Measurements from ENCODE around the gene IPPK.

IPPK gene

DNA sequence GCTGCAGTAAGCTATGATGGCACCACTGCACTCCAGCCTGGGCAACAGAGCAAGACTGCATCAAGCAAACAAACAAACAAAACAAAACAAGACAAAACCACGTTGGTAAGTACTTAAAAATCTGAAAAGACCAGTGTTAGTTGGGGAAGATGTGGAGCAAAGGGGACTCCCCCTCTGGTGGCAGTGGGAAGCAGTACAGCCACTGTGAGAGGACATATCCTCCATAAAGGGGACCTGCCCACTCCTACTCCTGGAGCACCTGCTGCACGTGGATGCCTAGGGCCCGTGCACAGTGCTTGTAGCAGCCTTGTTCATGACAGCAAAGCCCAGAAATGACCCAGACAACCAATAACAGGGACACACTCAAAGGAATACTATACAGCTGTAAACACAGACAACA lies 17.0 kb upstream of the IPPK start:
- DNase-seq = no peak

DNA sequence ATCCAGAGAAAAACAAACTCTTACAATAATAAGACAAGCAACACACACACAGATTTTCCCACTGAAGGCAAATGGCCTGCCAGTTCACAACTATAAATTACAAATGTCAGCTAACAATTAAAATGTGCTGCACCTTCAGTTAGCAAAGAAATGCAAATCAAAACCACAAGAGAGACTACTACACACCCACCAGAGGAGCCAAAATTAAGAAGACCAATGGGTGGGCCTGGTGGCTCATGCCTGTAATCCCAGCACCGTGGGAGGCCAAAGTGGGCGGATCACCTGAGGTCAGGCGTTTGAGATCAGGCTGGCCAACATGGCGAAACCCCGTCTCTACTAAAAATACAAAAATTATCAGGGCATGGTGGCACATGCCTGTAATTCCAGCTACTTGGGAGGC lies 15.1 kb upstream of the IPPK start:
- no peak for DNase-seq

- no peak for DNase-seq
These were observed 12.3 kb upstream of the IPPK start for GRCh38 chr9:92682269-92682668.

DNA sequence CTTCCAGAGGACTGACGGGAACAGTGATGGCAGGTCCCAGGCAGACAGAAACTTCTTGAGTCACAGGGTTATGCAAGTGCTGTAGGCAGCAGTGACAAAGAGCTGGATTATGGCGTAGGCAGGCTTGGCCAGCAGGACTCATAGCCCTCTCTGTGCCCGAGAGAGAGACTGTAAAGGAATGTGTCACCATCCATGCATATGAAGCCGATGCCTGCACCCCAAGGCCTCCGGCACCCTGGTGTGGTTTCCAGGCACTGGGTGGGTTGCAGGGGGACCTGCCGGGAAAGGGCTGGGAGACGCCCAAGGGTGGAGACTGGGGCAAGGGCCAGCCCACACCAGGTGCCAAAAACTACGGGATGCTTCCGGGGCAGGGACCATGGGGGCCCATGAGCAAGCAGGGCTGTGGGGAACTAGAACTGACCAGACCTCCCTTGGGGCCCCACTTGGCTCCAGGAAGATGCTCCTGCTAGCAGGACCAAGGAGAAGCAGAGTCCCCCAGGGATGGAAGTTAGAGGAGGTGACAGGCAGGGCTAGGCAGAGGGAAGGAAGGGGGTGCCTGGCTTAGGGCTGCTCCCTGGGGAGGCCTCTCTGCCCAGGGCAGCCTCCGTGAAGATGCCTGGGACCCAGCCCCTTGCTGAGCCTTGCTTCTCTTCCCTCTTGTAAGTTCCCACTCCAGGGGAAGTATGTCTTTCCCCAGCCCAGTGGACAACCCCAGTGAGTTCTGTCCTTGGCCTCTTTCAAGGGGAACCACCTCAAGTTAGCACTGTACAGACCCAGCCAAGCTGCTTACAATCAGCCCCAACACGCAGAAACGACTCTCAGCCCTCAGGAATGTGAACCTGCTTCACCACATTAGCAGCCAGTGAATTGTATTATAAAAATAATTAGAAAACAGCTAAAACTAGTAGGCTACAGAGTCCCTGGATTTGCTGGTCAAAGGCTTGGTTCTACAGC lies 10.5 kb upstream of the IPPK start:
- DNase-seq = no peak

DNA sequence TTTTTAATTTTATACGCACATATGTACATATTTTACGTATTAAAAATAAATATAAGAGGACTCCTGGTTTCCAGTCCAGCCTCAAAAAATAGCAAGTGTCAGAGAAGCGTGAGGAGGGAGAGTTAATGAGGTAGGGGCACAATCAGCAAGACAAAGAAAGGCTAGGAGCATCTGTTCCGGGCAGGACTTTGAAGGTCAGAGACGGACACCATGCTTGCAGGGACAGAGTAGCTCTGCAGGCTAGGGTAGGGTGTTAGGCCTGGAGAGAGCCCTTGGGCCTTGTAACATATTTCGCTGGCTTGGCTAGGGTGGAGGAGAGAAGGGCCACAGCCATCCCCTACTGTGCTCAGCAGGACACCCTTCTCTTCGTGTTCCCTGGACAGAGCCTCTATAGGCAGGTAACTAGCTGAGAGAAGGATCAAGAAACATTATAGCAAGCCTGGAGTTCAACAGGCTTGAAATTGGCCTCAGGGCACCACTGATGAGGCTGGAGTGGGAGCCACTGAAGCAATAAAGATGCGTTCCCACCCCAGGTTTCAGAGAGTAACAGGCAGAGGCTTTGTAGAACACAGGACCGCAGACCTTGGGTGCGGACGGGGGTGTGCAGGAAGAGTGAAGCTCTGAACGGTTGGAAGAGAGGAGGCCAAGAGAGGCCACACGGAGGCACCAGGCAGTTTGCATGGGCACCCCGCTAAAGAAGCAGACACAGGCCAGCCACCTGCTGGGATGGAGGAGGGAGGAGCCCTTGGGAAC lies 9.7 kb upstream of the IPPK start:
- no peak for DNase-seq

GRCh38 chr9:92671323-92671722 lies 1.4 kb upstream of the IPPK start:
- DNase-seq = no peak

DNA sequence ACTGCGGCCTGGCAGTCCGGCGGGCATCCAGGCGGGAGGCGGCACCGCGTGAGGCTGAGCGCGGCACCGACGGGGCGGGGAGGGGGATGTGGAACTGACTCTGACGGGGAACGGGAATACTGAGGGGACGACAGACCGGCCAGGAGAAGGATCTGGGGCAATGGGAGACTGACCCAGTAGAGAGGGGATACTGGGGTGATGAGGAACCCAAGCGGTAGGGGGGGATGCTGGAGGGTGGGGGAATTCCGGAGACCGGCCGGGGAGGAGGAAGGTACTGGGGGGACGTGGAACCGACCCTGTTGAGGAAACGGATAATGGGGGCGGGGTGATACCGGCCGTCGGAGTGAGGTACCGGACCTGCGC lies 423 bp downstream of the IPPK start:
- DNase-seq = peak; percentile 7

- no peak for DNase-seq
These were observed 995 bp downstream of the IPPK start for GRCh38 chr9:92668746-92669526.

DNA sequence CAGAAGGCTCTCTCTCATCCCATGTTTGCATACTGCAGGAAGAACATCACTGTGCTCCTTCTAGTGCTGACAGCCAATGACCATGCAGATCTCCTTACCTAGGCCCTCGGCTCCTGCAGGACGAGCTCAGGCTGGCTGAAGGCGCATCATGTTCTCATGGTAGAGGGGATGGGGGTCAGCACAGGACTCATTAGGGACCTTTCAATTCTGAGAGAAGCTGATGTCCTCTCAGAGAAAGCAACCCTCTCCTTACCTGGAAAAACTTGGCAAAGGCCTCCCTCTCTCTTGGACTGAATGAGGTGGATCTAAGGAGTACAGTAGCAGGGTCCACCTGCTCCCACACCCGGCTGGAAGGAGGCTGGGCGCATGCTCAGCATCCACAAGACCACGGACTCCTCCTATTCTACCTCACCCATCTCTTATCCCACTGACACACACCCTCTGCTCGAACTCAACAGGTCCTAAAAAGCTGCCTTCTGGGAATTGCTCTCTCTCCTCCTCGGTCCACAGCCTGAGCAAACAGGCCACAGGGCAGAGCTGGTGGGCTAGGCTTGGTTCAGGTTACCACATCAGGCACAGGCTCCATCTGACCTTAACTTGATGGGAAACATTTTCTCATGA lies 2.9 kb downstream of the IPPK start:
- DNase-seq = no peak

GRCh38 chr9:92666236-92666635 lies 3.7 kb downstream of the IPPK start:
- DNase-seq = no peak

- no peak for DNase-seq
These were observed 4.1 kb downstream of the IPPK start for GRCh38 chr9:92665836-92666235.

DNA sequence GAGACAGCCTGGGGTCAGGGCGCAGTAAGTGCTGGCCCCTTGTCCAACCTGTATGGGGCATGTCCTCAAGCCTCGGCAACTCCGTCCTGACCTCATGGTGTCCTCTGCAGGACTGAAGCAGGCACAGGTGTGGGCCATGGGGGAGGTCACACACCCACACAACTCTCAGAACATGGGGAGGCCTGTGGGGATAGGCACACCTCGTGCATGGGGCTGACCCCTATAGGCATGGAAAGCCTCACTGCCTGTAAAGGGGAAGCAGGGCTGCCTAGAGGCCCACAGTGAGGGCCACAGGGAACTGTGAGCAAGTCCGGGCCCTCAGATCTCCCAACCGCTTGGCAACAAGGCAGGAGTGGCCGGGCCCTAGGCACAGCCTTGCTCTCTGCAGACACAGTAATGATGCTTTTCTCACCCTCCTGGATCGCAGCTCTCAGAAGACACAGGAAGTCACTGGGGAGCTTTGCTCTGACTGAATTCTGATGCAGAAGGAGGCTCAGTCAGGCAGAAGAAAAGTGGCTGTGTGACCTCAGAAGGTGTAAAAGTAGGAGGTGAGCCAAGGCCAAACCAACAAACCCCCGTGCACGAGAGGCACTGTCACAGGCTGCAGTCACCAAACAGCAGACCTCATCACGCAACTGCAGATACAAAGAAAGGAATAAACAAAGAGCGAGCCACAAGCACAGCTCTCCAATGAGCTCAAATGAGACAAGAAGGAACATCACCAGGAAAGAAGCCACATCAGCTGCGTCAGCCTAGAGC lies 5.4 kb downstream of the IPPK start:
- DNase-seq = no peak

- no peak for DNase-seq
These were observed 6.0 kb downstream of the IPPK start for GRCh38 chr9:92663951-92664350.

GRCh38 chr9:92663126-92663525 lies 6.8 kb downstream of the IPPK start:
- no peak for DNase-seq

GRCh38 chr9:92661743-92662142 lies 8.2 kb downstream of the IPPK start:
- DNase-seq = no peak

DNA sequence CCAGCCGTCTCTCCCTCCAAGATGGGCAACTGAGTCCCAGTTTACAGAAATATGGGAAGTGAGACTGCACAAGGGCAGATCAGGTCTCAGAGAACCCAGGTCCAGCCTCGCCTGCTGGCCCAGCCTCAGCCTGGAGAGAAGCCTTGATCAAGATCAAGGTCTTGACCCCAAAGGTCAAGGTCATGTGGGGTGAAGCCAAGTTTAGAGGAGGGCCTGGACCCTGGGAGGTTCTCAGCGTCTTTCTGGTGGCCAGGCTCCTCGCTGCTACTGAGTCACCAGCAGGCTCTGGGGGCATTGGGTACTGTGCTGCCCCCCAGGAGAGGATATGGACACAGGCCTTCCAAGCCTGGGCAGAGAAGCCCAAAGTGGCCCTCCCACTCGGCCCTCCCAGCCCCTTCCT lies 8.8 kb downstream of the IPPK start:
- DNase-seq = no peak

DNA sequence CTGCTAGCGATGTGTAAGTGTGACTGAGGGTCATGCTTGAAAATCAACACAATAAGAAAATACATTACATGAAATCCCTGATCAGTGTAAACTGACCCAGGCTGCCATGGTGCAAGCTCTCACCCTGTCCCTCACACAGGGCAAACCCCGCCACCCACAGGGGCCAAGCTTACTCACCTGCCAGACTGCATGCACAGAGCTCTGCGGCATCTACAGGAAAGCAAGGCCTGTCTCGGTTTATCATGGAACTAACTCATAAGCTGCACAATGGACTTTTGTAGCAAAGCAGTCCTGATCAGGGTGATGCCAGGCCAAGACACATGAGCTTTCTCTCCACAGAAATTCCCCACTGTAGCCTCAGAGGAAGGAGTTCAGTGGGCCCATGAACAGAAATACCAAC lies 9.7 kb downstream of the IPPK start:
- no peak for DNase-seq

- no peak for DNase-seq
These were observed 10.3 kb downstream of the IPPK start for GRCh38 chr9:92659601-92660000.

DNA sequence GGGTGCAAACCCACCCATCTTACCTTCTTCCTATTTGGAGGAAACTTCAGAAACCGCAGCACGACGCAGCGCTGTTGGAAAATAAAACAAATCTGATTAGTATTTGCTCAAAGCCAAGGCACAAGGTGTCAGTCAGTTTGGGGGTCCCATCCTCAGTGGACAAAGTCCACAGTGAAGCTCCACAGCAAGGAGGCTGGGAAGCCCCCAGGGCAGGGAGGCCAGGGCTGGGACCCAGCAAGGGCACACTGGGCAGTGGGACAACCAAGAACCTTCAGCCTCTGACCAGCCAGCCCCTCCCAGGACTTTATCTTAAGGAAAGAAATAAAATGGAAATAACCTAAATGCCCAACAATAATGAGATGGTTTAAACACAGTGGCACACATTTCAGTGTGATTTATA lies 11.3 kb downstream of the IPPK start:
- no peak for DNase-seq

- DNase-seq = no peak
These were observed 11.8 kb downstream of the IPPK start for GRCh38 chr9:92658176-92658575.

DNA sequence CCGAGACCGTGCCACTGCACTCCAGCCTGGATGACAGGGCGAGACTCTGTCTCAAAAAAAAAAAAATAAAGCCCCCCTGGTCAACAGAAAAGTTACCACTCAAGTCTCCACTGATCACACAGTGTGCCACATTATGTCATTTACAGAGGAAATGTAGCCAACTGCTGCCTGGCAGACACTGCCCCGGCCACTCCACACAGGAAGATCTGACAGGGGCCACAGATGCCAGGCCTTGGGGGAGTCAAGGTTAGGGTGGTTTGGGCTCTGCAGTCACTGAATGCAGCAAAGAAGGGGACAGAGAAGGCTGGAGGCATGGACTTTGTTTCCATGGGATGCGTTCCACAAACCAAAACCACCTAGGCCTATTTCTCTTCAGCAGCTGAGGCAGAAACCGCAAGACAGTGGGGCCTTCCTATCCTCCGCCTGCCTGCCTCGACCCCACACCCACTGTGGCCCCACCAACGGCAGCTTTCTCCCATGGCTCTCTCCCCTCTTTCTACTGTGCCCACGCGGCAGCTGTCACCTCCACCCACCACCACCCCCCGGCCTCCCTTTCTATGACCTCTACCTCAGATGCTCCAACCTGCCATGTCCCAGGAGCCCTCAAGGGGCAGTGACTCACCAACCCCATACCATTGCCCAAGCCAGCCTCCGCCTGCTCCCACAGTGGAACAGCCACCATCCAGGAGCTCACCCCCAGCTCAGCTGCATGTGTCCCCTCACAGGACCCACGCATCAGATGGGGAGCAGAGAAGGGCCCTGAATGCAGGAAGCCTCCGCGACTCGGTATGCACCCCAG lies 12.4 kb downstream of the IPPK start:
- DNase-seq = no peak

Measured in effector CD4-positive, alpha-beta T cell (primary cell).